ENCODE results near the gene GBP6.

DNA sequence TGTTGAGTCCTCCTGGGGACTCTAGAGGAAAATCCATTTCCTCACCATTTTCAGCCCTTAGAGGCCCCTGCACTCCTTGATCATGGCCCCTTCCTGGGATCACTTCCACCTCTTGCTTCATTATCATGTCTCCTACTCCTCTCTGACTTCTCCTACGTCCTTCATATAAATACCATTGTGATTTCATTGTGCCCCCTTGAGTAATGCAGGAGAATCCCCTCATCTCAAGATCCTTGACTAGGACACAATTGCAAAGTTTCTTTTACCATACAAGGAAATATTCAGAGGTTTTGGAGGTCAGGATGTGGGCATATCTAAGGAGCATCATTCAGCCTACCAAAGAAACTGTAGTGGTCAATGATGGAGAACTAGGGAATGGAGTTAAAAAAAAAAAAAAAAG lies 8.8 kb upstream of the GBP6 start:
- TF ChIP-seq POLR2AphosphoS5 (IDR thresholded peaks at IDR 0.05; ENCODE audit: low read depth, low read length): no peak
- TF ChIP-seq POLR2A (IDR thresholded peaks at IDR 0.05; ENCODE audit: low read depth, low read length): no peak
- no peak for TF ChIP-seq TAF1 (IDR thresholded peaks at IDR 0.05; ENCODE audit: low read depth, low read length)
- no peak for TF ChIP-seq SPI1 (IDR thresholded peaks at IDR 0.05; ENCODE audit: low read depth, low read length)
- no peak for TF ChIP-seq POU2F2 (IDR thresholded peaks at IDR 0.05; ENCODE audit: low read depth, low read length)
